IPS-18c (cell line): ENCODE data around the gene CCDC154.
A peak's percentile ranks its signal among the peaks of the same experiment; 100 is the strongest.

Experiments used
- H3K4me3 ChIP-seq: 2 replicates; pipeline ENCODE4 v1.7.0; 2013; ENCODE audit warnings: low read depth, mild to moderate bottlenecking, low read length, moderate library complexity; ENCODE audit not compliant: insufficient read depth
- H3K9me3 ChIP-seq: one replicate; pipeline ENCODE4 v1.6.1; 2013; ENCODE audit warnings: mild to moderate bottlenecking, low read length, moderate library complexity; ENCODE audit not compliant: control insufficient read depth, insufficient read depth

CCDC154 gene

DNA sequence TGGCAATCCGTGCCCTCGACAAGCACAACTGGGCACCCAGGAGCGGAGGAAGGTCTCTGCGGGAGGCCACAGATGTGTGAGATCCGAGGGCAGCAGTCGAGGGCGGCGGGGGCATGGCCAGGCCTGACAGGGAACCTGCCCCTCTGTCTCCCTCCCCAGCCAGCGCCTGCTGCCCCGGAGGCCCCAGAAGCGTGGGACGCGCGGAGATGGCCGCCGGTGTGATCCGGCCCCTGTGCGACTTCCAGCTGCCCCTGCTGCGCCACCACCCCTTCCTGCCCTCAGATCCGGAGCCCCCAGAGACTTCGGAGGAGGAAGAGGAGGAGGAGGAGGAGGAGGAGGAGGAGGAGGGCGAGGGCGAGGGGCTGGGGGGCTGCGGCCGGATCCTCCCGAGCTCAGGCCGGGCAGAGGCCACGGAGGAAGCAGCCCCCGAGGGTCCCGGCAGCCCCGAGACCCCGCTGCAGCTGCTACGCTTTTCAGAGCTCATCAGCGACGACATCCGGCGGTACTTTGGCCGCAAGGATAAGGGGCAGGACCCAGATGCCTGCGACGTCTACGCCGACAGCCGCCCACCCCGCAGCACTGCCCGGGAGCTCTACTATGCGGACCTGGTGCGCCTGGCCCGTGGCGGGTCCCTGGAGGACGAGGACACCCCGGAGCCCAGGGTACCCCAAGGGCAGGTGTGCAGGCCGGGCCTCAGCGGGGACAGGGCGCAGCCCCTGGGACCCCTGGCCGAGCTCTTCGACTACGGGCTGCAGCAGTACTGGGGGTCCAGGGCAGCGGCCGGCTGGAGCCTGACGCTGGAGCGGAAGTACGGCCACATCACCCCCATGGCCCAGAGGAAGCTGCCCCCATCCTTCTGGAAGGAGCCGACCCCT lies 11.7 kb downstream of the CCDC154 start:
- H3K4me3 ChIP-seq, result no peak overlapping the region

GRCh38 chr16:1431497-1432270 lies 12.7 kb downstream of the CCDC154 start:
- Histone ChIP-seq H3K9me3 (no peaks in the 10 kb centered on the region), H3K4me3 (no peak overlapping the region)

More for the DNA sequence above, 11.7 kb downstream of the CCDC154 start:
- no peaks in the 10 kb centered on the region for H3K9me3 ChIP-seq

DNA sequence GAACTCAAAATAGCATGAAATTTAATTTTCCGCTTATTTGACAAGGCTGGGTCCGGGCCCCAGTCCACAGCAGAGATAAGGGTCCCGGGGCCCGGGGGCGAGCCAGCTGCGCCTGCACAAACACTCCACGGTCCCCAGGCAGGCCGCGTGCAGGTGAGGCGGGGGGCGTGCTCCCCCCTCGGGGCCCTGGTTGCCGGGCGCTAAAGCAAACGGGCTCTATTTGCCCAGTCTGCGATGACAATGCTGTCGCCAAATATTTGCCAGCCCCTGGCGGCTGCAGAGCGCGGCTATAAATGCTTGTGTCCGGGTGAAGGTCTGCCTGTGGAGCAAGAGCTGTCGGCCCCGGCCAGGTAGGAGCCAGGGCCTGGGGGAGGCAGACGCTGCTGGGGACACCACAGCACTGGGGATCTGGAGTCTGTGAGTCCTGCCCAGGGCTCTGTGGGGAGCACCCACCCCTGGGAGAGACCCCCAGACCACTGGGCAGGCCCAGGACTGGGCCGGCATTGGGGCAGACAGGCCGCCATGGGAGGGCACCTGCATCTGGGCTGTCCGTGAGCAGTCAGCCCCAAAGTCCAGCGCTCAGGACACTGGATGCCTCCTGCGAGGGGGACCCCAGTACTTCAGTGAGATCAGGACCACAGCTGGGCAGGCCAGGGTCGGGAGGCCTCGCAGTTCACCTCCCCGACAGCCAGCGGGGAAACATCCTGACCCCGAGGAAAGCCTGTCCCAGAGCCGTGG lies 13.4 kb downstream of the CCDC154 start, which contains the start of gene PERCC1:
TSS of gene PERCC1 (plus strand) at position 320 of the 738 bp plus-strand sequence. CDS start 1,516 bp downstream, outside the sequence.
- Histone ChIP-seq H3K9me3 (no peaks in the 10 kb centered on the region), H3K4me3 (no peak within 1 kb of the TSS)

DNA sequence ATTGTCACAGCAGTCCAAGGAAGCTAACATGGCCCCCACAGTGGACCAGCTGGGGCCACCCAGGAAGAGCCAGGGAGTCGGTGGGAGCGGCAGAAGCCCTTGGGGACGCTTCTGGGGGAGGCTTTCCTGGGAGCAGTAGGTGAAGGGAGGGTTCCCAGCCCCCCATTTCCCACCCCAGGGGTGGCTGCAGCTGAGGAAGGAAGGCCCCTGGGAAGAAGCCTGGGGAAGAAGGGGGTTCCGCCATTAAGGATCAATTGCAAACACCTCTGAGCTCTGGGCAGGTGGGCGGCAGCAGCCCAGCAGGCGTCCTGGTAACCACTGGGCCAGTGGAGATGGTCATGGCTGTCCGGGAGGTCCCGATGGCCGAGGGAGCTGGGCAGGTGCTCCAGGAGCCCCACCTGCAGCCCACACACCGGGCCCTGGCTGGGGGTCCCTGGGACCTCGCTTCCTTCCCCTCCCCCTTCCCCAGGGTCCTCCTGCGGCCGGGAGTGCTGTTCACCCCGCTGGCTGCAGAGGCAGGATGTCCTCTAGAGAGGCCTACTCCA lies 14.1 kb downstream of the CCDC154 start:
- no peaks in the 10 kb centered on the region for H3K9me3 ChIP-seq
- no peak overlapping the region for H3K4me3 ChIP-seq

DNA sequence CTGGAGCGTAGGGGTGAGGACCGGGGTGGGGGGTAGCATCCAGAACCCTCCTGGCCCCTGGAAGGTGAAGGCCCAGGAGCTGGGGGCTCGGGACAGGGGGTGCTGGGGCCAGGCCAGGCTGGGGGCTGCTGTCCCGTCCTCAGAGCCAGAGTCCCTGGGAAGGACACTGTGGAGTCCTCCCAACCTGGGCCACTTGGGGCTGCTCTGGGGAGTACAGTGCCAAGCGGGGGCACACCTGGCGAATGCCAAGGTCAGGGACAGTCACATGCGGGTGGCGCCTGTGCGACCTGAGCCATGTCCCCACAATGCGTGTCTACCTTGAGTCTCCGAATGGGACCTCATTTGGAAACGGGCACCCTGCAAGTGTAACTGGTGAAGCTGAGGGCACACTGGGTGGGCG lies 14.7 kb downstream of the CCDC154 start:
- no peaks in the 10 kb centered on the region for H3K9me3 ChIP-seq
- H3K4me3 ChIP-seq, result no peak overlapping the region

- no peaks in the 10 kb centered on the region for H3K9me3 ChIP-seq
- no peak overlapping the region for H3K4me3 ChIP-seq
Observed at GRCh38 chr16:1429012-1429411, 15.3 kb downstream of the CCDC154 start.

- no peak overlapping the region for H3K4me3 ChIP-seq
- H3K9me3 ChIP-seq, result no peaks in the 10 kb centered on the region
Observed at GRCh38 chr16:1428511-1428910, 15.8 kb downstream of the CCDC154 start.

GRCh38 chr16:1427473-1428461 lies 16.6 kb downstream of the CCDC154 start:
- Histone ChIP-seq H3K4me3 (no peak overlapping the region), H3K9me3 (no peaks in the 10 kb centered on the region)

DNA sequence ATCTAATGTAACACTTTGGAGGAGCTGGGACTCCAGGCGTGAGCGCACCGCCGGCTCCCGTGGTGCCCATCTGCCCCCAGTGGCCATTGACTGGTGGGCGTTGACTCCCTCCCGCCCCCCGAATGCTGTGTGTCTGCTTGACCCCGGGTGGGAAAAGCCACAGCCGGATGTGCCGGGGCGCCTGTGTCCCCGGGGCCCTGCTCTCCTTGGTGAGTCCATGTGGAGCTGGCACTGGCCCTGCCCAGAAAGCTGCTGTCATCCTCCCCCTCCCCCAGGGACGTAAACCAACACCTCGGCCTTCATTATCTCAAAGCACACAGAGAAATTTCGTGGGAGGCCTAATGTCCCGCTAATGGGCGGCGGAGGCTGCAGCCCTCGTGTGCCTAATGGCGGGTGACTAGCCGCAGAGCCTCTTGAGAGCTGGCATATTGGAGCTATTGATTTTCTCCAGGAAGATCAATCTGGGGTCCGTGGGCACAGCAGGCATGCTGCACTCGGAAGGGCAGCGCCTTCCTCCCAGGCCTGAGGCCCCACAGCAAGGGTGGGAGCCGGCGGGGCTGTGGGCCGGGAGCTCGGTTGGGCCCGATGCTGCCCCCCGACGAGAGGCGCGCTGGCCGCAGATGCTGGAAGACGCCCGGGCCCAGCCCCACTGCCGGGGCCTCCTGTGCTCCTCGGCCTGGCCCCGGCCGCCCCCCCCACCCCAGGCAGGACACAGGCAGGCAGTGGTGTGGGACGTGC lies 17.5 kb downstream of the CCDC154 start:
- Histone ChIP-seq H3K4me3 (no peak overlapping the region), H3K9me3 (no peaks in the 10 kb centered on the region)

- Histone ChIP-seq H3K4me3 (no peak overlapping the region), H3K9me3 (no peaks in the 10 kb centered on the region)
Observed at GRCh38 chr16:1425616-1426370, 18.6 kb downstream of the CCDC154 start.

- H3K9me3 ChIP-seq, result no peaks in the 10 kb centered on the region
- H3K4me3 ChIP-seq, result no peak overlapping the region
Observed at GRCh38 chr16:1424028-1424427, 20.3 kb downstream of the CCDC154 start.

DNA sequence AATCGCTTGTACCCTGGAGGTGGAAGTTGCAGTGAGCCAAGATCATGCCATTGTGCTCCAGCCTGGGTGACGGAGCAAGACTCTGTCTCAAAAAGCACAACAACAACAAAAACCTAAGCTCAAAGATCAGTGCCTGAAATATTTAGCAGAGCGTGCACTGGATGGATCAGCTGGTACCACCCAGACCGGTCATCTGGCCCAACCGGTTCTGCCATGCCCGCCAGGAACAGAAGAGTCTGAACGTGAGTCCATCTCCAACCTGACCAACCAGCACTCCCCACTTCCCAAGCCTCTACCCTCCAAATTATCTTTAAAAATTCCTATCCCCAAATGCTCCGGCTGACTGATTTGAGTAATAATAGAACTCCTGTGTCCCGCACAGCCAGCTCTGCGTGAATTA lies 22.3 kb downstream of the CCDC154 start:
- Histone ChIP-seq H3K9me3 (no peaks in the 10 kb centered on the region), H3K4me3 (no peak overlapping the region)

DNA sequence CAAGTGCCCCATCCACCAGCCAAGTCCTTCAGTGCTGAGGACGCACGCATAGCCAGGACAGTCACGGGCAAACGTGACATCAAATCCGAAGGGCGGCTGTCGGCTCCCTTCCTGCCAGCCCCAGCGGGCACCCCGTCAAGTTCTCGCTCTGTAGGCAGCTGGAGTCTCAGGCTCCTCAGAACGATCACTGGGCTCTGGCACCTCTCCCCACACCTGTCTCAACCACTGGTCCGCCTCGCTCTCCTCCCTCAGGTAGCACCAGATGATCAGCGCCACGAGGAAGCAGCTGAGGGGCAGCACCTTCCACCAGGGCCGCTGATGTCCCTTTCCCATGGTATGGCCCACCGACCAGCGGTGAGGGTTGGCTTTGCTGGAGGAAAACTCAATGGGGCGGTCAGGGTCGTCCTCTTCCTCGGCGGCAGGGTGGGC lies 24.2 kb downstream of the CCDC154 start:
- no peaks in the 10 kb centered on the region for H3K9me3 ChIP-seq
- peak overlapping the region; percentile 99 for H3K4me3 ChIP-seq

DNA sequence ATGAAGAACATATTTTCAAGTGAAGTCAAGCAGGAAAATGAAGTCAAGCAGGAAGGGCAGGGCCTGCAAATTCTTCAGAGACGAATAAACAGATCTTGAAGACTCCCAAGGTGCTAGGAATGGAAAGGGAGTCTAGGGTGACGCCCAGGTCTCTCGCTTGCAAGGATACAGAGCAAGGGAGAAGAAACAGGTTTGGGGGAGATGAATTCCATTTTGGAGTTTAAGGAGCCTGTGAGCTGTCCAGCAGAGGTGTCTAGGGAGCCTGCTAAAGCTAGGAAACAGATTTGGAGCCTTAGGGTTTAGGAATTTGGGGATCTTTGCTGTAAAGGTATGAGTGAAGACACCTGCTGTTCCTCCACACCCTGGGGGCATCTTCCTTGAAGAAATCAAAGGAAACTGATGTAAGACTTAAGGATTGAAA lies 27.8 kb downstream of the CCDC154 start:
- no peak overlapping the region for H3K4me3 ChIP-seq

More for the DNA sequence above, 27.8 kb downstream of the CCDC154 start:
- H3K9me3 ChIP-seq, result no peaks in the 10 kb centered on the region
